ENCODE data around the gene ABI1.
A peak's percentile ranks its signal among the peaks of the same experiment; 100 is the strongest.

The ABI1 gene

GRCh38 chr10:26706206-26706605 lies 154.6 kb downstream of the ABI1 start:
- H3K9me3 Mint-ChIP-seq, result no peaks in the 10 kb centered on the region
- H3K4me3 Mint-ChIP-seq, result no peak overlapping the region
- H3K36me3 Mint-ChIP-seq (ENCODE audit: low read depth), result peaks cover 42% of the 10 kb centered on the region
- peaks cover 20% of the 10 kb centered on the region for H3K4me1 Mint-ChIP-seq (ENCODE audit: low read depth)
- H3K27ac Mint-ChIP-seq, result peak overlapping the region; percentile 66
- no peaks in the 10 kb centered on the region for H3K27me3 Mint-ChIP-seq (ENCODE audit: low read depth)

- peaks cover 51% of the 10 kb centered on the region for H3K36me3 Mint-ChIP-seq (ENCODE audit: low read depth)
- peaks cover 32% of the 10 kb centered on the region for H3K4me1 Mint-ChIP-seq (ENCODE audit: low read depth)
- no peaks in the 10 kb centered on the region for H3K27me3 Mint-ChIP-seq (ENCODE audit: low read depth)
- no peak overlapping the region for H3K4me3 Mint-ChIP-seq
- no peak overlapping the region for H3K27ac Mint-ChIP-seq
- H3K9me3 Mint-ChIP-seq, result no peaks in the 10 kb centered on the region
These were observed 156.8 kb downstream of the ABI1 start for GRCh38 chr10:26703974-26704373.

- H3K36me3 Mint-ChIP-seq (ENCODE audit: low read depth), result peaks cover 46% of the 10 kb centered on the region
These were observed 157.7 kb downstream of the ABI1 start for GRCh38 chr10:26703096-26703495.

GRCh38 chr10:26700884-26701630 lies 159.7 kb downstream of the ABI1 start:
- Mint-ChIP-seq H3K27ac (no peak overlapping the region), H3K4me1 (ENCODE audit: low read depth) (peaks cover 34% of the 10 kb centered on the region), H3K27me3 (ENCODE audit: low read depth) (no peaks in the 10 kb centered on the region), H3K4me3 (no peak overlapping the region), H3K9me3 (no peaks in the 10 kb centered on the region), H3K36me3 (ENCODE audit: low read depth) (peaks cover 29% of the 10 kb centered on the region)

More at GRCh38 chr10:26703096-26703495, 157.7 kb downstream of the ABI1 start:
- Mint-ChIP-seq H3K9me3 (no peaks in the 10 kb centered on the region), H3K4me1 (ENCODE audit: low read depth) (peaks cover 35% of the 10 kb centered on the region), H3K27me3 (ENCODE audit: low read depth) (no peaks in the 10 kb centered on the region), H3K27ac (no peak overlapping the region), H3K4me3 (no peak overlapping the region)

- Mint-ChIP-seq H3K4me3 (no peak overlapping the region), H3K27ac (no peak overlapping the region), H3K36me3 (ENCODE audit: low read depth) (peaks cover 23% of the 10 kb centered on the region), H3K27me3 (ENCODE audit: low read depth) (no peaks in the 10 kb centered on the region), H3K9me3 (no peaks in the 10 kb centered on the region), H3K4me1 (ENCODE audit: low read depth) (peaks cover 29% of the 10 kb centered on the region)
These were observed 161.1 kb downstream of the ABI1 start for GRCh38 chr10:26699631-26700030.

- H3K27me3 Mint-ChIP-seq (ENCODE audit: low read depth), result no peaks in the 10 kb centered on the region
- no peaks in the 10 kb centered on the region for H3K9me3 Mint-ChIP-seq
- peaks cover 29% of the 10 kb centered on the region for H3K4me1 Mint-ChIP-seq (ENCODE audit: low read depth)
- no peak overlapping the region for H3K27ac Mint-ChIP-seq
- peaks cover 23% of the 10 kb centered on the region for H3K36me3 Mint-ChIP-seq (ENCODE audit: low read depth)
- peak overlapping the region; percentile 97 for H3K4me3 Mint-ChIP-seq
These were observed 161.8 kb downstream of the ABI1 start for GRCh38 chr10:26698909-26699308.

GRCh38 chr10:26697922-26698608 lies 162.7 kb downstream of the ABI1 start:
- H3K27ac Mint-ChIP-seq, result peak overlapping the region; percentile 89

GRCh38 chr10:26697163-26697921 lies 163.4 kb downstream of the ABI1 start, which contains the start of gene PDSS1:
PDSS1 (plus strand) TSS chr10:26697701; CDS start chr10:26697712, 11 bp downstream.
- peaks cover 13% of the 10 kb centered on the region for H3K36me3 Mint-ChIP-seq (ENCODE audit: low read depth)
- H3K27ac Mint-ChIP-seq, result peak within 1 kb of the TSS; percentile 93
- no peaks in the 10 kb centered on the region for H3K27me3 Mint-ChIP-seq (ENCODE audit: low read depth)
- H3K4me1 Mint-ChIP-seq (ENCODE audit: low read depth), result peaks cover 26% of the 10 kb centered on the region
- no peaks in the 10 kb centered on the region for H3K9me3 Mint-ChIP-seq
- H3K4me3 Mint-ChIP-seq, result peak within 1 kb of the TSS; percentile 97

More at GRCh38 chr10:26697922-26698608, 162.7 kb downstream of the ABI1 start:
- Mint-ChIP-seq H3K36me3 (ENCODE audit: low read depth) (peaks cover 20% of the 10 kb centered on the region), H3K4me3 (peak overlapping the region; percentile 97), H3K9me3 (no peaks in the 10 kb centered on the region), H3K4me1 (ENCODE audit: low read depth) (peaks cover 29% of the 10 kb centered on the region), H3K27me3 (ENCODE audit: low read depth) (no peaks in the 10 kb centered on the region)

- peak overlapping the region; percentile 93 for H3K27ac Mint-ChIP-seq
These were observed 164.0 kb downstream of the ABI1 start for GRCh38 chr10:26696786-26697162.

More at GRCh38 chr10:26696786-26697162, 164.0 kb downstream of the ABI1 start:
- Mint-ChIP-seq H3K4me3 (peak overlapping the region; percentile 97), H3K36me3 (ENCODE audit: low read depth) (peaks cover 13% of the 10 kb centered on the region), H3K4me1 (ENCODE audit: low read depth) (peaks cover 22% of the 10 kb centered on the region), H3K9me3 (no peaks in the 10 kb centered on the region), H3K27me3 (ENCODE audit: low read depth) (peaks cover 1% of the 10 kb centered on the region)
